PFSK-1 (cell line): Measurements from ENCODE around the gene BMP7.

ENCODE experiments used
- FOXP2 ChIP-seq: optimal IDR thresholded peaks from 2 replicates; pipeline ENCODE3; 2011; ENCODE audit warnings: borderline replicate concordance, control low read depth, inconsistent platforms; ENCODE audit not compliant: insufficient read depth; ENCODE audit errors: extremely low read length, extremely low read depth
- POLR2AphosphoS5 ChIP-seq: IDR thresholded peaks from 2 replicates; pipeline ENCODE4 v1.6.1; 2012; ENCODE audit warnings: low read depth, mild to moderate bottlenecking, control low read depth, low read length, moderate library complexity
- SIN3A ChIP-seq: IDR thresholded peaks from 2 replicates; pipeline ENCODE4 v1.6.1; 2012; ENCODE audit warnings: mild to moderate bottlenecking, low read length, moderate library complexity, borderline replicate concordance; ENCODE audit not compliant: insufficient read depth
- TAF1 ChIP-seq: IDR thresholded peaks from 2 replicates; pipeline ENCODE4 v1.6.1; 2012; ENCODE audit warnings: low read length, control low read depth, borderline replicate concordance; ENCODE audit not compliant: insufficient read depth
- TF ChIP-seq, protein P1 (sequence below), 2 experiments: IDR thresholded peaks; 2 replicates each; pipeline versions ENCODE4 v1.6.1 to v1.8.0; 2011 to 2012; ENCODE audit warnings: low read depth in 2 of 2, low read length in 2 of 2, control low read depth in 1 of 2, inconsistent platforms in 1 of 2, mild to moderate bottlenecking in 1 of 2, moderate library complexity in 1 of 2; ENCODE audit not compliant: insufficient read depth in 1 of 2

The BMP7 gene

DNA sequence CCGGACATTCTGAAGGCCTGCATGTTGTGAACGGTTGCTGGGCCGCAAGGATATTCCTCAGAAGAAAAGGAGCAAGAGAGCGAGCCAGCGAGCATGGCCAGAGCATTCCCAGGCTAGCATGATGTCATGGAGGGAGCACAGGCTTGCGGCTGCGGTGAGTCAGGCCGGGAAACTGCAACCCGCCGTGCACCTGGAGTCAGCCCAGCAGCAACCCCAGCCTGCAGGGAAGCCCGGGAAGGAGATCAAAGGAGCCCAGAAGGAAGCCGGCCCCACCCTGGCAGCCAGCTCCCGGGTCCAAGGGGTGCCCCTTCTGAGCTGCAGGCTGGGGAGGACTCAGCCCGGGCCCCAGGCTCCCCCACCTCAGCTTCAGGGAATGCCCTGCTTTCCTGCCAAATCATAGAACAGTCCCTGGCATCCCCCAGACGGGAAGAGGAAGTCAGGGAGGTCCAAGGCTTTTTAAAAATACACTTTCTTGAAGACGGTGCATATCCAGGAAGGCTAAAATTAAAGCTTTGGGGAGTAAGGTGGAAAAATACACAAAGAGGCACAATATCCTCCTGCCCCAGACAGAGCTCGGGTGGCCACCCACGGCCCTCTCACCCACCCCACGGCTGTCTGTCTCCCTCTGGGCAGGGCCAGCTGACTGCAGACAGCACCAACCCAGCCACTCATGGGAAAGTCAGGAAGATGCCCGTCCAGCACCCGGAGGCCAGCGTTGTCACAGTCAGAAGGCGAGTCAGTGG, 53.7 kb downstream of the BMP7 start:
- TF ChIP-seq TAF1 (no peak), POLR2AphosphoS5 (no peak), SIN3A (no peak)
- TF ChIP-seq, protein P1, sequence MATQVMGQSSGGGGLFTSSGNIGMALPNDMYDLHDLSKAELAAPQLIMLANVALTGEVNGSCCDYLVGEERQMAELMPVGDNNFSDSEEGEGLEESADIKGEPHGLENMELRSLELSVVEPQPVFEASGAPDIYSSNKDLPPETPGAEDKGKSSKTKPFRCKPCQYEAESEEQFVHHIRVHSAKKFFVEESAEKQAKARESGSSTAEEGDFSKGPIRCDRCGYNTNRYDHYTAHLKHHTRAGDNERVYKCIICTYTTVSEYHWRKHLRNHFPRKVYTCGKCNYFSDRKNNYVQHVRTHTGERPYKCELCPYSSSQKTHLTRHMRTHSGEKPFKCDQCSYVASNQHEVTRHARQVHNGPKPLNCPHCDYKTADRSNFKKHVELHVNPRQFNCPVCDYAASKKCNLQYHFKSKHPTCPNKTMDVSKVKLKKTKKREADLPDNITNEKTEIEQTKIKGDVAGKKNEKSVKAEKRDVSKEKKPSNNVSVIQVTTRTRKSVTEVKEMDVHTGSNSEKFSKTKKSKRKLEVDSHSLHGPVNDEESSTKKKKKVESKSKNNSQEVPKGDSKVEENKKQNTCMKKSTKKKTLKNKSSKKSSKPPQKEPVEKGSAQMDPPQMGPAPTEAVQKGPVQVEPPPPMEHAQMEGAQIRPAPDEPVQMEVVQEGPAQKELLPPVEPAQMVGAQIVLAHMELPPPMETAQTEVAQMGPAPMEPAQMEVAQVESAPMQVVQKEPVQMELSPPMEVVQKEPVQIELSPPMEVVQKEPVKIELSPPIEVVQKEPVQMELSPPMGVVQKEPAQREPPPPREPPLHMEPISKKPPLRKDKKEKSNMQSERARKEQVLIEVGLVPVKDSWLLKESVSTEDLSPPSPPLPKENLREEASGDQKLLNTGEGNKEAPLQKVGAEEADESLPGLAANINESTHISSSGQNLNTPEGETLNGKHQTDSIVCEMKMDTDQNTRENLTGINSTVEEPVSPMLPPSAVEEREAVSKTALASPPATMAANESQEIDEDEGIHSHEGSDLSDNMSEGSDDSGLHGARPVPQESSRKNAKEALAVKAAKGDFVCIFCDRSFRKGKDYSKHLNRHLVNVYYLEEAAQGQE (IDR thresholded peaks at IDR 0.05; ENCODE audit: insufficient read depth in 1 of 2, low read depth in 2 of 2, low read length in 2 of 2), result no peak

DNA sequence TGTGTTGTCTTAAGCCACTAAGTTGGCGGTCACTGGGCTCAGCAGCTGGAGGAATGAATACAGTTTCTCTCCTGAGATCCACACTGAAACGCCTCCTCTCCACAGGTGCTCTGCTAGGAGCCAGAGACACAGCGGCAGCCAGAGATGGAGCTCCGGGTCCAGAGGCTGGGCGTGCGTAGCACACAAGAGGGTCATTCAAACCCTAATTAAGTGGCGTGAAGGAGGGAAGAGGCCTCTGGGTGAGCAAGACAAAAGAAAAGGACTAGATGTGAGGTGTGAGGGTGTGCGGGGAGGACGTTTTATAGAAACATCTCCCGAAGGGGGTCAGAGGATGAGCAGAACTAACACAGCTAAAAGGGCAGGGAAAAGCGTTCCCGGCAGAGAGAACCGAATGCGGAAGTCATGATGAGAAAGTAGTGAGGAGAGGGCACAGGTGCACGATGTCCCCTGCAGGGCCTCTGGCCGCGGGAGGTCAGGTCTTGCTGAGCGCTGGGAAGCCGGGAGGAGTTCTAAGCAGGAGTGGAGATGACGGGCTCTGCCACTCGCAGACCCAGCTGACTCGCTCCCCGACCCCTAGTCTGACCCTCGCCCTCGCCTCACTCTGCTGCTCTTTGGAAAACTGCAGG, 54.4 kb downstream of the BMP7 start:
- TF ChIP-seq FOXP2, result no peak

GRCh38 chr20:57211406-57211805, 55.0 kb downstream of the BMP7 start:
- no peak for TF ChIP-seq SIN3A
- TF ChIP-seq, protein P1 (IDR thresholded peaks at IDR 0.05; ENCODE audit: insufficient read depth in 1 of 2, low read depth in 2 of 2, low read length in 2 of 2), result no peak
- no peak for TF ChIP-seq POLR2AphosphoS5
- no peak for TF ChIP-seq FOXP2
- TF ChIP-seq TAF1, result no peak

DNA sequence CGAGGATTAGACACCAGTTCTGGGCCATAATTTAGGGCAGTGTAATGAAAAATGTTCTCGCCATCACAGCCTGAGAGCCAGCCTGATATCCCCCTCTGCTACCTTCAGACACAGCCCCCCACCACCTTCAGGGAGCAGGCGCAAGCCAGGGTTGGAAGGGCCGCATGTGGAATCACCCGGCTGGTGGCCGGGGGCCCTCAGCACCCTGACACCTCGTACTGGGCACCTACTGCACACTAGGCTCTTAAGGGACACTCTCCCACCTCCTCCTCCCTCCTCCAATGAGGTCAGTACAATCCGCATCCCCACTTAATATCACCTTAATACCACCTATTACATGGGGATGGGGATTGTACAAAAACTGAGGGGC, 55.5 kb downstream of the BMP7 start:
- TF ChIP-seq POLR2AphosphoS5 (no peak), FOXP2 (no peak), SIN3A (no peak), TAF1 (no peak)
- TF ChIP-seq, protein P1 (IDR thresholded peaks at IDR 0.05; ENCODE audit: insufficient read depth in 1 of 2, low read depth in 2 of 2, low read length in 2 of 2), result no peak

DNA sequence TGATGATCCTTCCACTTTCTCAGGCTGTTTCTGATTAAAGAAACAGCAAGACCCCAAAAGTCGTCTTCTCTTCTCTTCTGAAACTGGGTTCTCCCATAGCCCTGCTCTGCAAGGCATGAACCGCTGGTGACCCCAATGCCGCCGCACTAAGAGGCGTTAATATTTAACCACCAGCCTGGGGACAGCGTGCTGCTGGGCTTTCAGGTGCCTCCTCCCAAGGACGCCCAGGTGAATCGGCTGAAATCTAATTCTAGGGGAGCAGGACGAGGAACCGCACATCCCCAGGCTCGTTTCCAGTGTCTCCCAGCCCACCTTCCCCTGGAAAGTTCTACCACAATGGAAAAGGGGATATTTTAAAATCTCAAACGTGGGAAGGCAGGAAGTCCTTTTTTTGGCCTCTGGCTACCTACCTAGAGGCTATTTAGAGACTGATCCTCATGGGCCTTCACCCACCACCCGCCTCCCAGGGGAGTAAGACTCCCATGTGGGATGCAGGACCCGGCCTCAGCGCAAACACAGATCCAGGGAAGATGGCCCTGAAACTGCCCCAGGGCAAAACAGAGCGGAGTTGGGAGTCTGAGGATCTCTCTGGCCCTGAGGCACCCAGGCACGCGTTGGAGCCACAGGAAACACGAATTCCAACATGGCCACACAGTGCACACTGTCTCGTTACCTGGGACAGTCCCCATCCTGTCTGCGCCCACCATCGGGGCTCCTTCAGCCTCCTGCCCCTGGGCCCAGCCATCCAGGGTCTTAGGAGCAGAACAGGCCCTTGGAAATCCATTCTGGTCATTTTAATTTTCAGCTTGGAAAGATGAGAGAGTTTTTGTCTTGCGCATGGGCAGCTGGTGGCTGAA, 56.2 kb downstream of the BMP7 start:
- TF ChIP-seq POLR2AphosphoS5 (no peak), FOXP2 (no peak), TAF1 (no peak), SIN3A (no peak)
- TF ChIP-seq, protein P1 (IDR thresholded peaks at IDR 0.05; ENCODE audit: insufficient read depth in 1 of 2, low read depth in 2 of 2, low read length in 2 of 2), result no peak
